Neural cell (in vitro differentiated cells): Measurements from ENCODE around the gene KIF22.

Source experiments
- CTCF ChIP-seq: fragments of 450-650 bp; IDR thresholded peaks from 2 replicates; pipeline ENCODE4 v1.5.1; 2014; ENCODE audit warnings: antibody characterized with exemption, mild to moderate bottlenecking, moderate library complexity; ENCODE audit not compliant: poor library complexity, severe bottlenecking
- EP300 ChIP-seq: fragments of 450-650 bp; conservative IDR thresholded peaks from 2 replicates; pipeline ENCODE4 v1.6.1; 2014; ENCODE audit warnings: antibody characterized with exemption, mild to moderate bottlenecking, moderate library complexity; ENCODE audit not compliant: poor library complexity, severe bottlenecking
- EZH2 ChIP-seq: fragments of 200-600, 300-800 bp; shearing (Covaris generic), sonication (generic); IDR thresholded peaks from 2 replicates; pipeline ENCODE4 v1.6.1; 2014; ENCODE audit warnings: antibody characterized with exemption, low read length, borderline replicate concordance, mild to moderate bottlenecking; ENCODE audit not compliant: insufficient read depth, poor library complexity, severe bottlenecking
- MXI1 ChIP-seq: fragments of 450-650 bp; conservative IDR thresholded peaks from 2 replicates; pipeline ENCODE4 v1.6.1; 2014; ENCODE audit warnings: antibody characterized with exemption, mild to moderate bottlenecking; ENCODE audit not compliant: poor library complexity, severe bottlenecking
- POLR2AphosphoS5 ChIP-seq: IDR thresholded peaks from 2 replicates; pipeline ENCODE4 v1.6.1; 2012
- RAD21 ChIP-seq: fragments of 450-650 bp; conservative IDR thresholded peaks from 2 replicates; pipeline ENCODE4 v1.6.1; 2014; ENCODE audit warnings: antibody characterized with exemption, mild to moderate bottlenecking, moderate library complexity
- SMC3 ChIP-seq: fragments of 450-650 bp; conservative IDR thresholded peaks from 2 replicates; pipeline ENCODE4 v1.6.1; 2014; ENCODE audit warnings: antibody characterized with exemption, mild to moderate bottlenecking, moderate library complexity; ENCODE audit not compliant: poor library complexity
- TAF1 ChIP-seq: IDR thresholded peaks from 2 replicates; pipeline ENCODE4 v1.6.1; 2012; ENCODE audit warnings: low read depth

- TF ChIP-seq CTCF (no peak), EP300 (no peak), RAD21 (no peak), SMC3 (no peak), TAF1 (no peak), EZH2 (no peak), POLR2AphosphoS5 (no peak), MXI1 (no peak)
Measured at GRCh38 chr16:29826342-29826695, 35.8 kb downstream of the KIF22 start.
